H9 (cell line): ENCODE results near the gene SETBP1. TPM values are rescaled to one million over a fixed set of nuclear protein-coding genes. Genes with fewer than 3 reads are reported as not detected.

Experiments used
- DNase-seq: peaks from one replicate; pipeline ENCODE4 v3.0.0-alpha.2; 2017
- H2AFZ ChIP-seq: one replicate; pipeline ENCODE4 v1.6.1; 2013; ENCODE audit warnings: mild to moderate bottlenecking, low read length, control low read depth, moderate library complexity
- H2AK5ac ChIP-seq: 2 replicates; pipeline ENCODE4 v1.6.1; 2013; ENCODE audit warnings: low read length, control low read depth, mixed read lengths; ENCODE audit not compliant: insufficient read length
- H2BK120ac ChIP-seq: one replicate; pipeline ENCODE4 v1.6.1; 2013; ENCODE audit warnings: low read depth, mild to moderate bottlenecking, low read length, control low read depth, inconsistent platforms; ENCODE audit not compliant: poor library complexity, severe bottlenecking
- H2BK12ac ChIP-seq: 2 replicates; pipeline ENCODE4 v1.6.1; 2013; ENCODE audit warnings: low read length, control low read depth, mixed read lengths, low read depth; ENCODE audit not compliant: insufficient read length
- H2BK15ac ChIP-seq: 2 replicates; pipeline ENCODE4 v1.6.1; 2013; ENCODE audit warnings: low read depth, low read length, control low read depth
- H2BK20ac ChIP-seq: one replicate; pipeline ENCODE4 v1.6.1; 2013; ENCODE audit warnings: low read depth, mild to moderate bottlenecking, low read length, control low read depth, inconsistent platforms; ENCODE audit not compliant: poor library complexity, severe bottlenecking
- H2BK5ac ChIP-seq: 2 replicates; pipeline ENCODE4 v1.6.1; 2013; ENCODE audit warnings: low read length, control low read depth, mixed read lengths; ENCODE audit not compliant: insufficient read length
- H3K14ac ChIP-seq: 2 replicates; pipeline ENCODE4 v1.6.1; 2013; ENCODE audit warnings: low read length, control low read depth; ENCODE audit not compliant: insufficient read depth
- H3K18ac ChIP-seq: 2 replicates; pipeline ENCODE4 v1.6.1; 2013; ENCODE audit warnings: low read depth, mild to moderate bottlenecking, mixed read lengths, low read length, control low read depth; ENCODE audit not compliant: insufficient read length
- H3K23ac ChIP-seq: 2 replicates; pipeline ENCODE4 v1.6.1; 2013; ENCODE audit warnings: low read length, control low read depth, mixed read lengths, low read depth; ENCODE audit not compliant: insufficient read length
- H3K23me2 ChIP-seq: 2 replicates; pipeline ENCODE4 v1.6.1; 2013; ENCODE audit warnings: low read depth, mild to moderate bottlenecking, mixed read lengths, low read length, control low read depth; ENCODE audit not compliant: insufficient read length, poor library complexity, severe bottlenecking
- H3K27ac ChIP-seq: 2 replicates; pipeline ENCODE4 v1.5.1; 2013; ENCODE audit warnings: low read length, control low read depth, mixed read lengths, low read depth; ENCODE audit not compliant: insufficient read length
- H3K27me3 ChIP-seq: 2 replicates; pipeline ENCODE4 v1.6.1; 2013; ENCODE audit warnings: low read length, control low read depth, inconsistent platforms; ENCODE audit not compliant: insufficient read depth
- H3K4ac ChIP-seq: 2 replicates; pipeline ENCODE4 v1.6.1; 2013; ENCODE audit warnings: low read depth, mild to moderate bottlenecking, control low read depth, inconsistent platforms, low read length, moderate library complexity
- H3K4me1 ChIP-seq: 2 replicates; pipeline ENCODE4 v1.6.1; 2013; ENCODE audit warnings: low read length, control low read depth, inconsistent platforms; ENCODE audit not compliant: insufficient read depth
- H3K4me2 ChIP-seq: 2 replicates; pipeline ENCODE4 v1.6.1; 2013; ENCODE audit warnings: low read length, control low read depth, mixed read lengths; ENCODE audit not compliant: insufficient read length, insufficient read depth
- H3K56ac ChIP-seq: 2 replicates; pipeline ENCODE4 v1.6.1; 2013; ENCODE audit warnings: low read depth, mild to moderate bottlenecking, mixed read lengths, low read length, control low read depth; ENCODE audit not compliant: insufficient read length
- H3K79me1 ChIP-seq: 2 replicates; pipeline ENCODE4 v1.6.1; 2013; ENCODE audit warnings: low read depth, mild to moderate bottlenecking, moderate library complexity, low read length, control low read depth, inconsistent platforms; ENCODE audit not compliant: insufficient read depth, poor library complexity, severe bottlenecking
- H3K79me2 ChIP-seq: 2 replicates; pipeline ENCODE4 v1.6.1; 2013; ENCODE audit warnings: low read length, control low read depth, inconsistent platforms; ENCODE audit not compliant: insufficient read depth
- H3K9ac ChIP-seq: 2 replicates; pipeline ENCODE4 v1.6.1; 2013; ENCODE audit warnings: low read length, control low read depth, mixed read lengths; ENCODE audit not compliant: insufficient read length; ENCODE audit errors: extremely low read depth
- H3K9me3 ChIP-seq: one replicate; pipeline ENCODE4 v1.6.1; 2013; ENCODE audit warnings: low read depth, low read length, inconsistent platforms; ENCODE audit not compliant: control insufficient read depth
- H3T11ph ChIP-seq: one replicate; pipeline ENCODE4 v1.6.1; 2013; ENCODE audit warnings: mild to moderate bottlenecking, low read length, control low read depth, inconsistent platforms
- H4K20me1 ChIP-seq: one replicate; pipeline ENCODE4 v1.6.1; 2013; ENCODE audit not compliant: control insufficient read depth, insufficient read length, insufficient read depth
- H4K5ac ChIP-seq: 2 replicates; pipeline ENCODE4 v1.6.1; 2013; ENCODE audit warnings: low read depth, mild to moderate bottlenecking, mixed read lengths, low read length, control low read depth; ENCODE audit not compliant: insufficient read length
- H4K8ac ChIP-seq: replicated peaks from 2 replicates; pipeline ENCODE4 v1.6.1; 2013; ENCODE audit warnings: low read length, control low read depth, mixed read lengths, low read depth; ENCODE audit not compliant: insufficient read length
- H4K91ac ChIP-seq: 2 replicates; pipeline ENCODE4 v1.6.1; 2013; ENCODE audit warnings: low read depth, mild to moderate bottlenecking, moderate library complexity, mixed read lengths, low read length, control low read depth; ENCODE audit not compliant: insufficient read length
- H3K27ac Mint-ChIP-seq, 3 experiments: 2 replicates in 2 of 3; 3 replicates in 1 of 3; pipeline ENCODE4 v1.8.0; 2020 to 2021; ENCODE audit warnings: mixed read lengths in 3 of 3, mild to moderate bottlenecking in 1 of 3, moderate library complexity in 1 of 3
- H3K27me3 Mint-ChIP-seq: 2 replicates; pipeline ENCODE4 v1.8.0; 2021; ENCODE audit warnings: low read depth, mild to moderate bottlenecking, moderate library complexity, mixed read lengths
- H3K36me3 Mint-ChIP-seq, 3 experiments: 2 replicates in 2 of 3; 3 replicates in 1 of 3; pipeline ENCODE4 v1.8.0; 2020 to 2021; ENCODE audit warnings: low read depth in 3 of 3, mixed read lengths in 3 of 3; ENCODE audit not compliant: insufficient read depth in 1 of 3
- H3K4me1 Mint-ChIP-seq, 2 experiments: 2 replicates each; pipeline ENCODE4 v1.8.0; 2020; ENCODE audit warnings: mixed read lengths in 2 of 2
- H3K4me3 Mint-ChIP-seq, 2 experiments: 2 replicates in 1 of 2; 3 replicates in 1 of 2; pipeline ENCODE4 v1.8.0; 2020 to 2021; ENCODE audit warnings: mild to moderate bottlenecking in 2 of 2, mixed read lengths in 2 of 2, moderate library complexity in 1 of 2
- H3K9me3 Mint-ChIP-seq, 2 experiments: 2 replicates in 1 of 2; 3 replicates in 1 of 2; pipeline ENCODE4 v1.8.0; 2020; ENCODE audit warnings: mild to moderate bottlenecking in 2 of 2, mixed read lengths in 2 of 2, moderate library complexity in 1 of 2
- WGBS: extraction: QIAGEN DNeasy Blood & Tissue Kit; methylation state at CpG from one replicate; pipeline ENCODE4 v1.1.7; 2013; ENCODE audit warnings: missing lambda C conversion rate, low lambda C conversion rate, mixed read lengths; ENCODE audit not compliant: insufficient read length; ENCODE audit errors: extremely low coverage; 5-methylcytosine and 5-hydroxymethylcytosine counted together
- total RNA-seq: library from RNA; stranded (reverse); gene quantifications from 2 replicates; pipeline ENCODE4 v1.2.1, GENCODE V29; 2021
- TF ChIP-seq, protein P1 (sequence below): fragments of 200-600 bp; sonication (generic); conservative IDR thresholded peaks from 3 replicates; pipeline ENCODE4 v1.8.0; 2021; ENCODE audit warnings: antibody characterized with exemption, mild to moderate bottlenecking

SETBP1 gene
- total RNA-seq, 1 experiment from 2014 or later = 4.6 TPM

DNA sequence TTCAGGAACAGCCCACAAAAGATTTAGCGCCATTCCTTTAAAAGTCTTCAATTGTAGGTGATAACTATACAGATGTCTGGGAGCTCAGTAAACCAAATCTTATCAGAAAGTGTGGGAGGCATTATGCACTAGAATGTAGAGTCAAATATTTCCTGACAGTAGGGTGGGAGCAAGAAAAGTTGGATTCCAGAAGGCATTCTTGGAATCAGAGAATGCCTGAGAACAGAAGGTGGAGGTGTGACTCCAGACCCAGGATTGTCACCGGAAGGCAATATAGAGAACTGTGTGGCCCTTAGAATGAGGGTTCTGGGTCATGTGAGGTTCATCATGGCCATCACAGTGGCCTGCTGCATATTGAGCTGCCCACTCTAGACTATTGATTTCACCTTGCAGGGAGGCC, 90.0 kb downstream of the SETBP1 start:
- Mint-ChIP-seq H3K4me3 (no peak overlapping the region), H3K27ac (no peak overlapping the region), H3K9me3 (no peaks in the 10 kb centered on the region), H3K4me1 (peaks cover 6 to 8% of the 10 kb centered on the region in 2 experiments), H3K27me3 (no peaks in the 10 kb centered on the region; the same call in 1 of the 2 replicates), H3K36me3 (no peaks in the 10 kb centered on the region; a peak in 1 of 7 replicates)
- H2BK5ac ChIP-seq = no peak overlapping the region
- no peak overlapping the region for H4K91ac ChIP-seq
- no peaks in the 10 kb centered on the region for H3K23me2 ChIP-seq
- H3K4me1 ChIP-seq = peaks cover 3% of the 10 kb centered on the region
- no peak for DNase-seq
- H3T11ph ChIP-seq = no peak overlapping the region
- no peak overlapping the region for H3K4me2 ChIP-seq
- H2AK5ac ChIP-seq = no peak overlapping the region
- no peak overlapping the region for H2BK12ac ChIP-seq
- H2AFZ ChIP-seq = no peak overlapping the region
- no peak overlapping the region for H3K56ac ChIP-seq
- no peak overlapping the region for H3K27ac ChIP-seq
- TF ChIP-seq, protein P1, sequence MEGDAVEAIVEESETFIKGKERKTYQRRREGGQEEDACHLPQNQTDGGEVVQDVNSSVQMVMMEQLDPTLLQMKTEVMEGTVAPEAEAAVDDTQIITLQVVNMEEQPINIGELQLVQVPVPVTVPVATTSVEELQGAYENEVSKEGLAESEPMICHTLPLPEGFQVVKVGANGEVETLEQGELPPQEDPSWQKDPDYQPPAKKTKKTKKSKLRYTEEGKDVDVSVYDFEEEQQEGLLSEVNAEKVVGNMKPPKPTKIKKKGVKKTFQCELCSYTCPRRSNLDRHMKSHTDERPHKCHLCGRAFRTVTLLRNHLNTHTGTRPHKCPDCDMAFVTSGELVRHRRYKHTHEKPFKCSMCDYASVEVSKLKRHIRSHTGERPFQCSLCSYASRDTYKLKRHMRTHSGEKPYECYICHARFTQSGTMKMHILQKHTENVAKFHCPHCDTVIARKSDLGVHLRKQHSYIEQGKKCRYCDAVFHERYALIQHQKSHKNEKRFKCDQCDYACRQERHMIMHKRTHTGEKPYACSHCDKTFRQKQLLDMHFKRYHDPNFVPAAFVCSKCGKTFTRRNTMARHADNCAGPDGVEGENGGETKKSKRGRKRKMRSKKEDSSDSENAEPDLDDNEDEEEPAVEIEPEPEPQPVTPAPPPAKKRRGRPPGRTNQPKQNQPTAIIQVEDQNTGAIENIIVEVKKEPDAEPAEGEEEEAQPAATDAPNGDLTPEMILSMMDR = no peak
- no peak overlapping the region for H3K4ac ChIP-seq
- no peaks in the 10 kb centered on the region for H3K9me3 ChIP-seq
- no peaks in the 10 kb centered on the region for H4K20me1 ChIP-seq
- no peak overlapping the region for H3K14ac ChIP-seq
- H4K8ac ChIP-seq = no peak overlapping the region
- no peaks in the 10 kb centered on the region for H3K27me3 ChIP-seq
- H3K79me1 ChIP-seq = no peaks in the 10 kb centered on the region
- H3K9ac ChIP-seq = no peak overlapping the region
- H4K5ac ChIP-seq = no peak overlapping the region
- H3K79me2 ChIP-seq = no peaks in the 10 kb centered on the region
- H3K23ac ChIP-seq = no peak overlapping the region
- no peak overlapping the region for H2BK20ac ChIP-seq
- no peak overlapping the region for H2BK15ac ChIP-seq
- no peak overlapping the region for H2BK120ac ChIP-seq
- WGBS = no CpG with 5 or more reads among the region's 2 CpGs
- no peak overlapping the region for H3K18ac ChIP-seq
